ENCODE measurements around the gene COQ8B. TPM values are rescaled to one million over a fixed set of nuclear protein-coding genes. Genes with fewer than 3 reads are reported as not detected.
"Not testable (repeated sequence)": the region's sequence is repeated elsewhere in the genome, so short reads cannot be mapped to it uniquely, and the experiment has no call there.

The COQ8B gene
- 55.8 and 58.6 TPM in 2 replicates for total RNA-seq
- long read RNA-seq, partial matches to known transcripts = 5 of 32 reads
- long read RNA-seq, other reads (novel, unspliced or antisense) = 25 of 32 reads

DNA sequence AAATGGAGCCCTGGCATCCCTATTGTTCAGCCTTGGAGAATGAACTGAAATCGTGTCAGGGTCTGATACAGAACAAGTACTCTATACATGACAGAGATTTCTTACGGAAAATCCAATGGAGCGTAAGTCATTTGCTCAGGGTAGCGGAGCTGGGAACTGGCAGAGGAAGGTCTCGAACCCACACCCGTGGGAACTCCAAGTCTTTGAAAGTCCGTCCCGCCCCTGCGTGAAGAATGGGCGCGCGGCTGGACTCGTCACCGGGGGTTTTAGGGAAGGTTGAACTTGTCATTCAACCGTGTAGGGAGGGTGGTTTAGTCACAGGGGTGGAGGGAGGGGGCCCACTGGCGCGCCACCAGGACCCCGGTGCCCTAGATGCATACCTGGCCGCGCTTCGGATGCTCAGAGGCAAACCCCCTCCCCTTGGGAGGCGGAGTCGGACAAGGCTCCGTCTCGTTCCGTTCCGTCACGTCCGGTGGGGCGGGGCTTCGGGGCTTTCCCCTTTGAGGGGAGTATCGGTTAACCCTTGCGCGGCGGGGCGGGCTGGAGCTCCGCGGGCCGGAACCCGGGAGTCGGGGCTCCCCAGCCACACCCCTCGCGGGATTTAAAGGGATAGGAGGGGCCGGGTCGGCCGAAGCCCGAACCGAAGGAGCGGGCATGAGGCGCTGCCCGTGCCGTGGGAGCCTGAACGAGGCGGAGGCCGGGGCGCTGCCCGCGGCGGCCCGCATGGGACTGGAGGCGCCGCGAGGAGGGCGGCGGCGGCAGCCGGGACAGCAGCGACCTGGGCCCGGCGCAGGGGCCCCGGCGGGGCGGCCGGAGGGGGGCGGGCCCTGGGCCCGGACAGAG lies at the start of gene COQ8B, which contains the start of gene ITPKC:
Gene COQ8B (minus strand): TSS at position 405 of the 843 bp plus-strand sequence. CDS start 2,254 bp downstream, outside the sequence.
Gene ITPKC (plus strand): TSS at position 631 of the 843 bp plus-strand sequence. CDS start 24 bp downstream, at position 655.
- TF ChIP-seq, protein P1, sequence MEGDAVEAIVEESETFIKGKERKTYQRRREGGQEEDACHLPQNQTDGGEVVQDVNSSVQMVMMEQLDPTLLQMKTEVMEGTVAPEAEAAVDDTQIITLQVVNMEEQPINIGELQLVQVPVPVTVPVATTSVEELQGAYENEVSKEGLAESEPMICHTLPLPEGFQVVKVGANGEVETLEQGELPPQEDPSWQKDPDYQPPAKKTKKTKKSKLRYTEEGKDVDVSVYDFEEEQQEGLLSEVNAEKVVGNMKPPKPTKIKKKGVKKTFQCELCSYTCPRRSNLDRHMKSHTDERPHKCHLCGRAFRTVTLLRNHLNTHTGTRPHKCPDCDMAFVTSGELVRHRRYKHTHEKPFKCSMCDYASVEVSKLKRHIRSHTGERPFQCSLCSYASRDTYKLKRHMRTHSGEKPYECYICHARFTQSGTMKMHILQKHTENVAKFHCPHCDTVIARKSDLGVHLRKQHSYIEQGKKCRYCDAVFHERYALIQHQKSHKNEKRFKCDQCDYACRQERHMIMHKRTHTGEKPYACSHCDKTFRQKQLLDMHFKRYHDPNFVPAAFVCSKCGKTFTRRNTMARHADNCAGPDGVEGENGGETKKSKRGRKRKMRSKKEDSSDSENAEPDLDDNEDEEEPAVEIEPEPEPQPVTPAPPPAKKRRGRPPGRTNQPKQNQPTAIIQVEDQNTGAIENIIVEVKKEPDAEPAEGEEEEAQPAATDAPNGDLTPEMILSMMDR (IDR thresholded peaks at IDR 0.05; ENCODE audit: unreplicated experiment) = peak; percentile 31
- Mint-ChIP-seq H3K36me3 (ENCODE audit: insufficient read depth) (peaks cover 13% of the 10 kb centered on the region), H3K4me1 (ENCODE audit: low read depth) (peaks cover 41% of the 10 kb centered on the region)

DNA sequence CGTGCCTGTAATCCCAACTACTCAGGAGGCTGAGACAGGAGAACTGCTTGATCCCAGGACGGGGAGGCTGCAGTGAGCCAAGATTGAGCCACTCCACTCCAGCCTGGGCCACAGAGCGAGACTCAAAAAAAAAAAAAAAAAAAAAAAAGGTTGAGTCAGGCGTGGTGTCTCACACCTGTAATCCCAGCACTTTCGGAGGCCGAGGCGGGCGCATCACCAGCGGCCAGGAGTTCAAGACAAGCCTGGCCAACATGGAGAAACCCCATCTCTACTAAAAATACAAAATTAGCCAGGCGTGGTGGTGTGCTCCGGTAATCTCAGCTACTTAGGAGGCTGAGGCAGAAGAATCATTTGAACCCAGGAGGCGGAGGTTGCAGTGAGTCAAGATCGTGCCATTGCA lies 49.7 kb upstream of the COQ8B start:
- H3K27ac Mint-ChIP-seq; H3K27me3 Mint-ChIP-seq; H3K9me3 Mint-ChIP-seq (ENCODE audit: low read depth); H3K4me3 Mint-ChIP-seq (ENCODE audit: low read depth); H3K4me1 Mint-ChIP-seq (ENCODE audit: low read depth); DNase-seq (ENCODE audit: low spot score, unreplicated experiment): not testable (repeated sequence)
- H3K36me3 Mint-ChIP-seq (ENCODE audit: insufficient read depth) = peaks cover 34% of the 10 kb centered on the region

More for the DNA sequence above, at the start of gene COQ8B, which contains the start of gene ITPKC:
- Mint-ChIP-seq H3K9me3 (ENCODE audit: low read depth) (no peaks in the 10 kb centered on the region), H3K4me3 (ENCODE audit: low read depth) (peak within 1 kb of the TSS; percentile 89), H3K27me3 (no peaks in the 10 kb centered on the region), H3K27ac (peak within 1 kb of the TSS; percentile 98)
- peak; percentile 100 for DNase-seq (ENCODE audit: low spot score, unreplicated experiment)

DNA sequence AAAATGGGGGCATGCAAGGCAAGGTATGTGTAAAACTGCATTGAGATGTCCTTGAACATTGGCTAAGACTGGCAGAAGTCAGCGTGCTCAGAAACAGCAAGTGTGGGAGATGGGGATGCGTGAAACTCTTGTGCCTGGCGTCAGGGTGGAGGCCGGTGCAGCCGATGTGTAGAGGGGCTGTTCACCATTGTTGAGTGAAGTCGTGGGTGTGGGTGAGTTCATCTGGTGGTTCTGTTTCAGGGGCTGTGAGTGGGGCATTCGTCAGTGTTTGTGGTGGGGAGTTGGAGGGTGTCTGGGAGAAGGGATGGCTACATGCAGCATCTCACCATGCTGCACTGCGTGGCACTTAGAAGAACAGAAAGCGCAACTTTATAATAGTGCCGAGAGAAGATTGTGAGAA lies 47.3 kb upstream of the COQ8B start:
- Mint-ChIP-seq H3K27ac (peak overlapping the region; percentile 87), H3K4me1 (ENCODE audit: low read depth) (no peaks in the 10 kb centered on the region), H3K9me3 (ENCODE audit: low read depth) (no peaks in the 10 kb centered on the region), H3K36me3 (ENCODE audit: insufficient read depth) (peaks cover 35% of the 10 kb centered on the region), H3K4me3 (ENCODE audit: low read depth) (no peak overlapping the region), H3K27me3 (no peaks in the 10 kb centered on the region)
- DNase-seq (ENCODE audit: low spot score, unreplicated experiment) = no peak
- TF ChIP-seq, protein P1 (IDR thresholded peaks at IDR 0.05; ENCODE audit: unreplicated experiment) = no peak

DNA sequence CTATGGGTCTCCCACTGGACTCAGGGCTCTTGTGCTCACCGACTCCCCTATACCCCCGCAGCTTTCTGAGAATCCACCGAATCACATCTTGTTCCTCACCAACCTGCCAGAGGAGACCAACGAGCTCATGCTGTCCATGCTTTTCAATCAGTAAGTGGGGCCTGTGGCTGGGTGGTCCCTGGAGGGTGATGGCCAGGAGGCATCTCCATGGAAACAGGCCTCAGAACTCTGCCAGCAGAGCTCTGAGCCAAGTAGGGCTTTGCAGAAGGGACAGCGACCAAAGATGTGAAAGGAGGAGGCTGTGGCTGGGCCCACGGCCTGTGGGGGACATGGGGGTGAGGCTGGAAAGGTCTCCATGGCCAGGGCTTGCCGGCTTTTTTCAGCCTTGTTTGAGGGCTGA lies 46.8 kb upstream of the COQ8B start:
- Mint-ChIP-seq H3K9me3 (ENCODE audit: low read depth) (no peaks in the 10 kb centered on the region), H3K27me3 (no peaks in the 10 kb centered on the region), H3K36me3 (ENCODE audit: insufficient read depth) (peaks cover 35% of the 10 kb centered on the region), H3K27ac (no peak overlapping the region), H3K4me3 (ENCODE audit: low read depth) (no peak overlapping the region), H3K4me1 (ENCODE audit: low read depth) (no peaks in the 10 kb centered on the region)
- no peak for DNase-seq (ENCODE audit: low spot score, unreplicated experiment)
- TF ChIP-seq, protein P1 (IDR thresholded peaks at IDR 0.05; ENCODE audit: unreplicated experiment) = no peak

DNA sequence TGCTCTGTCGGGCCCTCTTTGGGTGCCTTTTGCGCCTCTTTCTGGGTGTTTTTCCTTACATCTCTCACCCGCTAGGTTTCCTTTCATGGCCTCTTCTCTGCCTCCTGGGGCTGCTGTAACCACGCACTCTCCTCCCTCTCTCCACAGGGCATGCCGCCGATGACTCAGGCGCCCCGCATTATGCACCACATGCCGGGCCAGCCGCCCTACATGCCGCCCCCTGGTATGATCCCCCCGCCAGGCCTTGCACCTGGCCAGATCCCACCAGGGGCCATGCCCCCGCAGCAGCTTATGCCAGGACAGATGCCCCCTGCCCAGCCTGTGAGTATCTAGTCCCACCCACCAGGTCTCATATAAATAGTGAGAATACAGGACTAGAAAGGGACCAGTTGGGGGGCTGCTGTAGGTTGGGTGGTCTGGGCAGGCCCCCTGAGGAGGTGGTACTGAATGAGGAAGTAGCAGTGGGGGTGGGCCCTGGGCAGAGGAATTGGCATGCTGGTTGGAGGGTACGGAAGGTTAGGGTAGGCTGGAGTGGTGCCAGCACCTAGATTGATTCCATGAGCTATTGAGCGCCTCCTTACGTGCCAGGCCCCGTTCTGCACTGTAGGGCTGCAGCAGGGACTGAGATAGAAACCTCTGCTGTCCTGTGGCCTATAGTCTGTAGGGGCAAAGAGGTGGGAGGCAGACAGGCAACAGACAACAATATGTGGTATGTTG lies 46.2 kb upstream of the COQ8B start:
- Mint-ChIP-seq H3K4me3 (ENCODE audit: low read depth) (no peak overlapping the region), H3K27me3 (no peaks in the 10 kb centered on the region), H3K36me3 (ENCODE audit: insufficient read depth) (peaks cover 38% of the 10 kb centered on the region), H3K9me3 (ENCODE audit: low read depth) (no peaks in the 10 kb centered on the region), H3K4me1 (ENCODE audit: low read depth) (no peaks in the 10 kb centered on the region), H3K27ac (no peak overlapping the region)
- DNase-seq (ENCODE audit: low spot score, unreplicated experiment) = no peak
- TF ChIP-seq, protein P1 (IDR thresholded peaks at IDR 0.05; ENCODE audit: unreplicated experiment) = no peak
